ENCODE data around the gene RTP5. TPM values are rescaled to one million over a fixed set of nuclear protein-coding genes. Genes with fewer than 3 reads are reported as not detected.
"Not testable (repeated sequence)": the region's sequence is repeated elsewhere in the genome, so short reads cannot be mapped to it uniquely, and the experiment has no call there.

The RTP5 gene
- total RNA-seq, 1 experiment from 2014 or later = not detected

GRCh38 chr2:241908686-241909420 is 39.3 kb downstream of the RTP5 start:
- DNase-seq = no peak
- H4K20me1 ChIP-seq (ENCODE audit: insufficient read depth, low read depth, low read length) = 0 out of 2 replicates have a peak, but pooled peaks cover 5% of the 10 kb centered on the region
- no peaks in the 10 kb centered on the region for H3K4me1 ChIP-seq (ENCODE audit: low read length)

DNA sequence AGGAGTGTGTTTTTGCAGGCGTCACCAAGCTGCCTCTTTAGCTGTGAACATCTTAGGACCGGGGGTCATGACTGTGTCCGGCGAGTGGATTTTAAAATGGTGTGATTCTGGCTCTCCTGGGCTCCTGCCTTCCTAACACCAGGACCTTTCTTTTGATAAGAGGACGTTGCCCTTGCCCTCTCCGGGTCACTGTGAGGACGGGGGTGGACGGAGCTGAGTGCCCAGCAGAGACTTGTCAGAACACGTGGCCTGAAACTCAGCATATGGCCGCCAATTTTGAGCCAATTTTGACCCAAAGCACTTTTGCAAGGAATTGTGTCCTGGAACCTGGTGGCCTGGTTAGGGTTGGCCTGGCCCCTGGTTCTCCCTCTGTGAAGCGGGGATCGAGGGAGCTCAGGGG is 40.2 kb downstream of the RTP5 start:
- Histone ChIP-seq H2AFZ (ENCODE audit: low read length) (no peak overlapping the region), H3K4me3 (ENCODE audit: low read length) (no peak overlapping the region), H3K4me1 (ENCODE audit: low read length) (no peaks in the 10 kb centered on the region), H3K9ac (ENCODE audit: low read length) (no peak overlapping the region), H3K9me2 (replicated peaks; ENCODE audit: insufficient read depth, low read length) (no peaks in the 10 kb centered on the region), H3K4me2 (ENCODE audit: low read depth, low read length, poor library complexity, severe bottlenecking) (no peak overlapping the region), H3K79me2 (ENCODE audit: low read length) (no peaks in the 10 kb centered on the region), H3K9me3 (ENCODE audit: low read length) (no peaks in the 10 kb centered on the region), H3K27me3 (ENCODE audit: low read length) (no peaks in the 10 kb centered on the region), H3K36me3 (ENCODE audit: insufficient read depth, low read length) (no peaks in the 10 kb centered on the region), H4K20me1 (ENCODE audit: insufficient read depth, low read depth, low read length) (0 out of 2 replicates have a peak, but pooled peaks cover 5% of the 10 kb centered on the region), H3K27ac (ENCODE audit: low read length) (no peak overlapping the region)
- no peak for DNase-seq

More at GRCh38 chr2:241908686-241909420, 39.3 kb downstream of the RTP5 start:
- H3K27ac ChIP-seq (ENCODE audit: low read length) = no peak overlapping the region
- no peaks in the 10 kb centered on the region for H3K27me3 ChIP-seq (ENCODE audit: low read length)
- no peaks in the 10 kb centered on the region for H3K9me3 ChIP-seq (ENCODE audit: low read length)
- H3K4me3 ChIP-seq (ENCODE audit: low read length) = no peak overlapping the region
- H3K9ac ChIP-seq (ENCODE audit: low read length) = no peak overlapping the region
- no peaks in the 10 kb centered on the region for H3K9me2 ChIP-seq (replicated peaks; ENCODE audit: insufficient read depth, low read length)
- no peaks in the 10 kb centered on the region for H3K36me3 ChIP-seq (ENCODE audit: insufficient read depth, low read length)
- no peak overlapping the region for H3K4me2 ChIP-seq (ENCODE audit: low read depth, low read length, poor library complexity, severe bottlenecking)
- H3K79me2 ChIP-seq (ENCODE audit: low read length) = no peaks in the 10 kb centered on the region
- H2AFZ ChIP-seq (ENCODE audit: low read length) = no peak overlapping the region

- 0 out of 2 replicates have a peak, but pooled peaks cover 5% of the 10 kb centered on the region for H4K20me1 ChIP-seq (ENCODE audit: insufficient read depth, low read depth, low read length)
- H3K9ac ChIP-seq (ENCODE audit: low read length) = no peak overlapping the region
- H3K27ac ChIP-seq (ENCODE audit: low read length) = no peak overlapping the region
- H3K27me3 ChIP-seq (ENCODE audit: low read length) = no peaks in the 10 kb centered on the region
- H3K4me1 ChIP-seq (ENCODE audit: low read length) = no peaks in the 10 kb centered on the region
- no peak for DNase-seq
- no peak overlapping the region for H2AFZ ChIP-seq (ENCODE audit: low read length)
- no peaks in the 10 kb centered on the region for H3K9me3 ChIP-seq (ENCODE audit: low read length)
- H3K4me3 ChIP-seq (ENCODE audit: low read length) = no peak overlapping the region
- no peaks in the 10 kb centered on the region for H3K9me2 ChIP-seq (replicated peaks; ENCODE audit: insufficient read depth, low read length)
- H3K36me3 ChIP-seq (ENCODE audit: insufficient read depth, low read length) = no peaks in the 10 kb centered on the region
- no peaks in the 10 kb centered on the region for H3K79me2 ChIP-seq (ENCODE audit: low read length)
- H3K4me2 ChIP-seq (ENCODE audit: low read depth, low read length, poor library complexity, severe bottlenecking) = no peak overlapping the region
These were observed 41.3 kb downstream of the RTP5 start for GRCh38 chr2:241910604-241911520.

GRCh38 chr2:241911551-241911950 is 42.0 kb downstream of the RTP5 start:
- Histone ChIP-seq H3K9me2 (replicated peaks; ENCODE audit: insufficient read depth, low read length) (no peaks in the 10 kb centered on the region), H3K27ac (ENCODE audit: low read length) (no peak overlapping the region), H3K4me1 (ENCODE audit: low read length) (no peaks in the 10 kb centered on the region), H4K20me1 (ENCODE audit: insufficient read depth, low read depth, low read length) (0 out of 2 replicates have a peak, but pooled peaks cover 5% of the 10 kb centered on the region), H3K9ac (ENCODE audit: low read length) (no peak overlapping the region), H3K4me2 (ENCODE audit: low read depth, low read length, poor library complexity, severe bottlenecking) (no peak overlapping the region), H3K9me3 (ENCODE audit: low read length) (no peaks in the 10 kb centered on the region), H2AFZ (ENCODE audit: low read length) (no peak overlapping the region), H3K4me3 (ENCODE audit: low read length) (no peak overlapping the region), H3K79me2 (ENCODE audit: low read length) (no peaks in the 10 kb centered on the region), H3K36me3 (ENCODE audit: insufficient read depth, low read length) (no peaks in the 10 kb centered on the region), H3K27me3 (ENCODE audit: low read length) (no peaks in the 10 kb centered on the region)
- no peak for DNase-seq

DNA sequence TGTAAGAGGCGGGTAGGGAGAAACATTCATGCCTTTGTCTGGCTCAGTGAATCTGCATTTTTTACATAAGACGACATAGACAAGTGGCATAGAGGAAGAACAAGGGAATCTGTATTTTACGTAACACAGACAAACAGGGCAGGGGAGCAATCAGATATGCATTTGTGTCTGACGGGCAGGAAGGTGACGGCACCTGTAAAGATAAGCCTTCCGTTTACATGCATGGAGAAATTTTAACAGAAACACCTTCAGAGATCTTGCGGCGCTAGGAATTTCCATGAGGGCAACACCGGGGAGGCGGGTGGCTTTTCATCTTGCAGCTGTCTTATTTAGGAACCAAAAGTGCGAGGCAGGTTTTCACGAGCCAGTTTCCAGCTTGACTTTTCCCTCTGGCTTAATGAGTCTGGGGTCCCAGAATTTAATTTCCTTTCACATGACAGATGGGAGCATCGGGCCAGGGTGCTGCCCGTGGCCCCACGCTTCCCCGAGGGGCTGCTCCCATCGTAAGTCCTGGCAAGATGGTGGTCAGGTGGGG is 42.6 kb downstream of the RTP5 start:
- Histone ChIP-seq H3K4me2 (ENCODE audit: low read depth, low read length, poor library complexity, severe bottlenecking) (no peak overlapping the region), H3K27ac (ENCODE audit: low read length) (no peak overlapping the region), H3K79me2 (ENCODE audit: low read length) (no peaks in the 10 kb centered on the region), H3K9ac (ENCODE audit: low read length) (no peak overlapping the region), H2AFZ (ENCODE audit: low read length) (no peak overlapping the region), H3K4me1 (ENCODE audit: low read length) (no peaks in the 10 kb centered on the region), H3K9me2 (replicated peaks; ENCODE audit: insufficient read depth, low read length) (no peaks in the 10 kb centered on the region), H3K4me3 (ENCODE audit: low read length) (no peak overlapping the region), H3K9me3 (ENCODE audit: low read length) (no peaks in the 10 kb centered on the region), H4K20me1 (ENCODE audit: insufficient read depth, low read depth, low read length) (0 out of 2 replicates have a peak, but pooled peaks cover 5% of the 10 kb centered on the region), H3K27me3 (ENCODE audit: low read length) (no peaks in the 10 kb centered on the region), H3K36me3 (ENCODE audit: insufficient read depth, low read length) (no peaks in the 10 kb centered on the region)
- no peak for DNase-seq

DNA sequence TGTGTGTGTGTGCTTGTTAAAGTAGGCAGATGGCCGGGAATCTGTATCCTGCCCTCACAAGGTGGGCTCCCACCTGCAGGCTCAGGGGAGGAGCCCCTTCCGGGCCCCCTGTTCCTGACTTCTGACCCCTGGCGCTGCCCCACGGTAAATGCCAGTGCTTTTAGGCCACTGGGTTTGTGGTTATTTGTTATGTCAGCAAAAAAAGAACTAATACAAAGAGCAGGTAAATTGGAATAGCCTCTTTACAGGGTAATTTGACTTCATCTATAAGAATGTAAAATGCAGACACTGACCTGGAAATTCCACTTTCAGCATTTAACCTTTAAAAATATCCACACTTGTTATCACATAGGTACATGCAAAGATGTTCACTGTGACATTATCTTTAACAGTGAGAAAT is 44.2 kb downstream of the RTP5 start:
- no peak overlapping the region for H2AFZ ChIP-seq (ENCODE audit: low read length)
- no peak overlapping the region for H3K9ac ChIP-seq (ENCODE audit: low read length)
- H3K4me1 ChIP-seq (ENCODE audit: low read length) = no peaks in the 10 kb centered on the region
- no peak for DNase-seq
- H3K9me2 ChIP-seq (replicated peaks; ENCODE audit: insufficient read depth, low read length) = no peaks in the 10 kb centered on the region
- H3K79me2 ChIP-seq (ENCODE audit: low read length) = no peaks in the 10 kb centered on the region
- H3K36me3 ChIP-seq (ENCODE audit: insufficient read depth, low read length) = no peaks in the 10 kb centered on the region
- no peaks in the 10 kb centered on the region for H3K9me3 ChIP-seq (ENCODE audit: low read length)
- no peak overlapping the region for H3K27ac ChIP-seq (ENCODE audit: low read length)
- H4K20me1 ChIP-seq (ENCODE audit: insufficient read depth, low read depth, low read length) = 0 out of 2 replicates have a peak, but pooled peaks cover 5% of the 10 kb centered on the region
- no peak overlapping the region for H3K4me3 ChIP-seq (ENCODE audit: low read length)
- no peak overlapping the region for H3K4me2 ChIP-seq (ENCODE audit: low read depth, low read length, poor library complexity, severe bottlenecking)
- H3K27me3 ChIP-seq (ENCODE audit: low read length) = no peaks in the 10 kb centered on the region

DNA sequence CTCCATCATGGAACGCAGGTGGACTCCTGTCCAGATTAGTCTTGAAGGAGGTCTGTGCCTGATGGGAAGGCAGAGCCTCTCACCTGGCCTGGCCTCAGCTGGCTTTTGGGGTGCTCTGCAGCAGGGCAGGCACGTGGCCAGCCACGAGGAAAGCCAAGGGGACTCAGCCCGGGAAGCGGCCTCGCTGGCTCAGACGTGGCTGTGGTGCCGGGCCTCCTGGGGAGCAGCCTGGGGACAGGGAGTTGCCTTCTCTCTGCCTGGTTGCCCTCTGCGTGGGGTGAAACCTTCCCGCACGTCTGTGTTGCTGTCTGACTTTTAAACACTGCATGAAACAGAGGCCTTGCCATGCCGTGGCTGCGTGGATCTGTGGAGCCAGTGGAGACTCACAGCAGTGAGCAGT is 45.0 kb downstream of the RTP5 start:
- no peak overlapping the region for H2AFZ ChIP-seq (ENCODE audit: low read length)
- H3K36me3 ChIP-seq (ENCODE audit: insufficient read depth, low read length) = no peaks in the 10 kb centered on the region
- no peak overlapping the region for H3K4me3 ChIP-seq (ENCODE audit: low read length)
- H3K27me3 ChIP-seq (ENCODE audit: low read length) = no peaks in the 10 kb centered on the region
- no peak overlapping the region for H3K27ac ChIP-seq (ENCODE audit: low read length)
- no peaks in the 10 kb centered on the region for H3K79me2 ChIP-seq (ENCODE audit: low read length)
- H3K9ac ChIP-seq (ENCODE audit: low read length) = no peak overlapping the region
- DNase-seq = no peak
- 0 out of 2 replicates have a peak, but pooled peaks cover 5% of the 10 kb centered on the region for H4K20me1 ChIP-seq (ENCODE audit: insufficient read depth, low read depth, low read length)
- H3K4me2 ChIP-seq (ENCODE audit: low read depth, low read length, poor library complexity, severe bottlenecking) = no peak overlapping the region
- no peaks in the 10 kb centered on the region for H3K9me3 ChIP-seq (ENCODE audit: low read length)
- no peaks in the 10 kb centered on the region for H3K9me2 ChIP-seq (replicated peaks; ENCODE audit: insufficient read depth, low read length)
- no peaks in the 10 kb centered on the region for H3K4me1 ChIP-seq (ENCODE audit: low read length)

GRCh38 chr2:241921631-241922030 is 52.1 kb downstream of the RTP5 start:
- not testable (repeated sequence) for H3K27ac ChIP-seq (ENCODE audit: low read length); H3K4me1 ChIP-seq (ENCODE audit: low read length); H4K20me1 ChIP-seq (ENCODE audit: insufficient read depth, low read depth, low read length); H3K9ac ChIP-seq (ENCODE audit: low read length); H2AFZ ChIP-seq (ENCODE audit: low read length); DNase-seq; H3K4me2 ChIP-seq (ENCODE audit: low read depth, low read length, poor library complexity, severe bottlenecking); H3K36me3 ChIP-seq (ENCODE audit: insufficient read depth, low read length); H3K9me2 ChIP-seq (replicated peaks; ENCODE audit: insufficient read depth, low read length); H3K79me2 ChIP-seq (ENCODE audit: low read length); H3K4me3 ChIP-seq (ENCODE audit: low read length); H3K27me3 ChIP-seq (ENCODE audit: low read length); H3K9me3 ChIP-seq (ENCODE audit: low read length)

Measured in Karpas-422 (cell line).